ENCODE results near the gene DNAH11.

DNAH11 gene

DNA sequence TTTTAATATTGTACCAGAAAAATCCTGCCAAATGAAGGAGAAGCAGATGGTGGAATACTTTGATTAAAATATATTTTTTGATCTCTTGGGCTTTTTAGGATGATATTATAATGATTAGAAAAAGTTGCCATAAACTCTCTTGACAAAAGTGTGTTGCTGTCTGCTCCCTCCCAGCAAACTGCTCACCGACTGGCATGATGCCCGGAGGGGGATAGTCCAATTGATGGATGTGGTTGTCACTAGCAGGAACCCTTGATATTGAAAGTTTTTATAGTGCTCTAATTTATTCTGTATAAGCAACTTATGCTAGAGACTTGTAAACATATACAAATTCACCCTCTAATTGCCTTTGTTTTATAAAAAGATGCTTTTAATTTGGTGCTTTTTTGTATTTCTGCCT lies 114.0 kb downstream of the DNAH11 start:
- no peak for TF ChIP-seq CEBPB (IDR thresholded peaks at IDR 0.05)
- no peak for TF ChIP-seq CREB1 (IDR thresholded peaks at IDR 0.05; ENCODE audit: low read depth)
- TF ChIP-seq FOXM1 (IDR thresholded peaks at IDR 0.05; ENCODE audit: borderline replicate concordance, low read depth), result no peak
- TF ChIP-seq, protein P1, sequence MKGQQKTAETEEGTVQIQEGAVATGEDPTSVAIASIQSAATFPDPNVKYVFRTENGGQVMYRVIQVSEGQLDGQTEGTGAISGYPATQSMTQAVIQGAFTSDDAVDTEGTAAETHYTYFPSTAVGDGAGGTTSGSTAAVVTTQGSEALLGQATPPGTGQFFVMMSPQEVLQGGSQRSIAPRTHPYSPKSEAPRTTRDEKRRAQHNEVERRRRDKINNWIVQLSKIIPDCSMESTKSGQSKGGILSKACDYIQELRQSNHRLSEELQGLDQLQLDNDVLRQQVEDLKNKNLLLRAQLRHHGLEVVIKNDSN (IDR thresholded peaks at IDR 0.05), result no peak
- TF ChIP-seq TEAD4 (IDR thresholded peaks at IDR 0.05), result no peak

DNA sequence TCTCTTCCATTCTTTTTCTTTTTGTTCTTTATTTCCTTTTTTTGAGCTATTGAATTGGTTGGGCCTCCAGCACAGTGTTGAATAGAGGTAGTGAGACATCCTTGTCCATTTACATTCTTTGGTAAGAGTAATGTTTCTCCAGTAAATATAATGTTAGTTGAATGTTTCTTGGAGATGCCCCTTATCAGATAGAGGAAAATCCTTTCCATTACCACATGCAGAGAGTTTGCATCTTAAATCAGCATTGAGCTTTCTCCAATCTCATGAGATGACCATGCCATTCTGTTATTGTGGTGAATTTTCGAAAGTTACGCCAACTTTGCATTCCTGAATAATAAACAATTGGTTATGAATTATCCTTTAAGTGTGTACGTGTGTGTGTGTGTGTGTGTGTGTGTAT lies 127.7 kb downstream of the DNAH11 start:
- TF ChIP-seq YY1 (IDR thresholded peaks at IDR 0.05; ENCODE audit: low read depth) (no peak), EP300 (IDR thresholded peaks at IDR 0.05; ENCODE audit: borderline replicate concordance) (no peak), EGR1 (IDR thresholded peaks at IDR 0.05) (no peak), ZBTB7A (IDR thresholded peaks at IDR 0.05; ENCODE audit: low read depth) (no peak), CREB1 (IDR thresholded peaks at IDR 0.05; ENCODE audit: low read depth) (no peak), TAF1 (IDR thresholded peaks at IDR 0.05; ENCODE audit: low read depth) (no peak), FOXM1 (IDR thresholded peaks at IDR 0.05; ENCODE audit: borderline replicate concordance, low read depth) (no peak), CEBPB (IDR thresholded peaks at IDR 0.05) (no peak), NFIC (IDR thresholded peaks at IDR 0.05) (no peak), RAD21 (IDR thresholded peaks at IDR 0.05; ENCODE audit: low read depth) (no peak), TCF12 (IDR thresholded peaks at IDR 0.05; ENCODE audit: low read depth) (no peak), TEAD4 (IDR thresholded peaks at IDR 0.05) (no peak)
- TF ChIP-seq, protein P2, sequence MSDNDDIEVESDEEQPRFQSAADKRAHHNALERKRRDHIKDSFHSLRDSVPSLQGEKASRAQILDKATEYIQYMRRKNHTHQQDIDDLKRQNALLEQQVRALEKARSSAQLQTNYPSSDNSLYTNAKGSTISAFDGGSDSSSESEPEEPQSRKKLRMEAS (IDR thresholded peaks at IDR 0.05), result no peak
- TF ChIP-seq, protein P1 (IDR thresholded peaks at IDR 0.05), result no peak
- TF ChIP-seq, protein P3, sequence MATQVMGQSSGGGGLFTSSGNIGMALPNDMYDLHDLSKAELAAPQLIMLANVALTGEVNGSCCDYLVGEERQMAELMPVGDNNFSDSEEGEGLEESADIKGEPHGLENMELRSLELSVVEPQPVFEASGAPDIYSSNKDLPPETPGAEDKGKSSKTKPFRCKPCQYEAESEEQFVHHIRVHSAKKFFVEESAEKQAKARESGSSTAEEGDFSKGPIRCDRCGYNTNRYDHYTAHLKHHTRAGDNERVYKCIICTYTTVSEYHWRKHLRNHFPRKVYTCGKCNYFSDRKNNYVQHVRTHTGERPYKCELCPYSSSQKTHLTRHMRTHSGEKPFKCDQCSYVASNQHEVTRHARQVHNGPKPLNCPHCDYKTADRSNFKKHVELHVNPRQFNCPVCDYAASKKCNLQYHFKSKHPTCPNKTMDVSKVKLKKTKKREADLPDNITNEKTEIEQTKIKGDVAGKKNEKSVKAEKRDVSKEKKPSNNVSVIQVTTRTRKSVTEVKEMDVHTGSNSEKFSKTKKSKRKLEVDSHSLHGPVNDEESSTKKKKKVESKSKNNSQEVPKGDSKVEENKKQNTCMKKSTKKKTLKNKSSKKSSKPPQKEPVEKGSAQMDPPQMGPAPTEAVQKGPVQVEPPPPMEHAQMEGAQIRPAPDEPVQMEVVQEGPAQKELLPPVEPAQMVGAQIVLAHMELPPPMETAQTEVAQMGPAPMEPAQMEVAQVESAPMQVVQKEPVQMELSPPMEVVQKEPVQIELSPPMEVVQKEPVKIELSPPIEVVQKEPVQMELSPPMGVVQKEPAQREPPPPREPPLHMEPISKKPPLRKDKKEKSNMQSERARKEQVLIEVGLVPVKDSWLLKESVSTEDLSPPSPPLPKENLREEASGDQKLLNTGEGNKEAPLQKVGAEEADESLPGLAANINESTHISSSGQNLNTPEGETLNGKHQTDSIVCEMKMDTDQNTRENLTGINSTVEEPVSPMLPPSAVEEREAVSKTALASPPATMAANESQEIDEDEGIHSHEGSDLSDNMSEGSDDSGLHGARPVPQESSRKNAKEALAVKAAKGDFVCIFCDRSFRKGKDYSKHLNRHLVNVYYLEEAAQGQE (IDR thresholded peaks at IDR 0.05; ENCODE audit: low read depth), result no peak

DNA sequence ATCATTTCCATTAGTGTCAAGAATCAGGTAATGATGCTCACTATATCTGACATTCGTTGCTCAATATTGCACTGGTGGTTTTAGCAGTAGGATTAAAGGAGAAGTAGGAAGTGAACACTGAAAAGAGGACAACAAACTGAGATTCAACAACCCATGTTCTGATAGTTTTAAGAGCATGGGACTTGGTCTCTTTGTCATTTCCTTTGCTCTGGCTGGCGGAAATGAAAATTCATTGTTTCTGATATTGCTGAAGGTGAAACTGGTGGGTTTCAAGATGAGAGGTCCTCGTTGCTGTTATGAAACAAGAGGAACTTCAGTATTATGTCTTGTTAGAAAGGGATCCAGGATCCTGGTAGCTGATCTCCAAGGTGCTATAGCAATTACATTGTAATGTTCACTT lies 129.0 kb downstream of the DNAH11 start:
- TF ChIP-seq, protein P2 (IDR thresholded peaks at IDR 0.05), result no peak
- TF ChIP-seq RAD21 (IDR thresholded peaks at IDR 0.05; ENCODE audit: low read depth), result no peak
- no peak for TF ChIP-seq TCF12 (IDR thresholded peaks at IDR 0.05; ENCODE audit: low read depth)
- TF ChIP-seq YY1 (IDR thresholded peaks at IDR 0.05; ENCODE audit: low read depth), result no peak

DNA sequence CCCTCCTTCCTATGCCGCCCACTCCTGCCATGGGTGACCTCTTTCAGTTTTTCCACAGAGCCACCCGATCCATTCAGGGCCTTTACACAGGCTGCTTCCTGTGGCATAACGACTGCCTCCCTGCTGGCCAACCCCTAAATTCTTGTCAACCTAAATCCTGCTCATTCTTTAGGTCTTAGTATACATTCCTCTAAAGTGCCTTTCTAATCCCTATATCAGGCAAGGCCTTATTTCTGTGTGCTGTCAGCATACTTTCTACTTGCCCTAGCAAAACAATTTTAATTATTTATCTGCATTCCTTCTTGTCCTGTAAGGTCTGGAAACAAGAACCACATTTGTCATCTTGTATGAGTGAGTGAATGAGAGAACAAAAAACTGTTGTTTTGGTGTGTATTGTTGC lies 132.4 kb downstream of the DNAH11 start:
- TF ChIP-seq, protein P3 (IDR thresholded peaks at IDR 0.05; ENCODE audit: low read depth), result no peak
- TF ChIP-seq TCF12 (IDR thresholded peaks at IDR 0.05; ENCODE audit: low read depth) (no peak), NFIC (IDR thresholded peaks at IDR 0.05) (no peak), EGR1 (IDR thresholded peaks at IDR 0.05) (no peak), ZBTB7A (IDR thresholded peaks at IDR 0.05; ENCODE audit: low read depth) (no peak), TEAD4 (IDR thresholded peaks at IDR 0.05) (no peak), TAF1 (IDR thresholded peaks at IDR 0.05; ENCODE audit: low read depth) (no peak), FOXM1 (IDR thresholded peaks at IDR 0.05; ENCODE audit: borderline replicate concordance, low read depth) (no peak), CEBPB (IDR thresholded peaks at IDR 0.05) (no peak), CREB1 (IDR thresholded peaks at IDR 0.05; ENCODE audit: low read depth) (no peak), EP300 (IDR thresholded peaks at IDR 0.05; ENCODE audit: borderline replicate concordance) (no peak), YY1 (IDR thresholded peaks at IDR 0.05; ENCODE audit: low read depth) (no peak), RAD21 (IDR thresholded peaks at IDR 0.05; ENCODE audit: low read depth) (no peak)
- TF ChIP-seq, protein P1 (IDR thresholded peaks at IDR 0.05), result no peak
- TF ChIP-seq, protein P2 (IDR thresholded peaks at IDR 0.05), result no peak

DNA sequence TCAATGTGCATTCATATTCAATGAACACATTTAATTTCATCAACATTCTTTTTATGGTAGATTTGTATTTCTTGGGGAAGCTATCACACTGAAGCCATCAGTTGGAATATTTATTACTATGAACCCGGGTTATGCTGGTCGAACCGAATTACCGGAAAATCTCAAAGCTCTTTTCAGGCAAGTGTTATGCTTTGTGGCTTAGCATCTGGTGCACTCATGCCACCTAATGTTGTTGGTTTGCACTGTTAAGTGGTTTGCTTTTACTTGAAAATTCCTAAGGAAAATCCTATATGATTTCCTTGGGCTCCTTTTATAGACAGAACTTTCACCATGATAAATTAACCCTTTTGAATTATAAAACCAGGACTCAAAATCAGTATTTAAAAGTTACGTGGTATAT lies 147.9 kb downstream of the DNAH11 start:
- TF ChIP-seq EGR1 (IDR thresholded peaks at IDR 0.05) (no peak), TAF1 (IDR thresholded peaks at IDR 0.05; ENCODE audit: low read depth) (no peak), RAD21 (IDR thresholded peaks at IDR 0.05; ENCODE audit: low read depth) (no peak), NFIC (IDR thresholded peaks at IDR 0.05) (no peak), ZBTB7A (IDR thresholded peaks at IDR 0.05; ENCODE audit: low read depth) (no peak), TEAD4 (IDR thresholded peaks at IDR 0.05) (no peak), TCF12 (IDR thresholded peaks at IDR 0.05; ENCODE audit: low read depth) (no peak), EP300 (IDR thresholded peaks at IDR 0.05; ENCODE audit: borderline replicate concordance) (no peak), CREB1 (IDR thresholded peaks at IDR 0.05; ENCODE audit: low read depth) (no peak)
- TF ChIP-seq, protein P2 (IDR thresholded peaks at IDR 0.05), result no peak
- TF ChIP-seq, protein P1 (IDR thresholded peaks at IDR 0.05), result no peak
- TF ChIP-seq, protein P3 (IDR thresholded peaks at IDR 0.05; ENCODE audit: low read depth), result no peak

All from Ishikawa (cell line).